Fibroblast of pulmonary artery (primary cell): ENCODE data around the gene HES2.

Experiments used
- DNase-seq: peaks from one replicate; pipeline ENCODE4 v3.0.0-alpha.2; 2010; ENCODE audit warnings: low read depth
- H3K4me3 ChIP-seq: replicated peaks from 2 replicates; pipeline ENCODE4 v1.5.1; 2011; ENCODE audit warnings: low read depth, mild to moderate bottlenecking, control low read depth, low read length, moderate library complexity
- TF ChIP-seq, protein P1 (sequence below): IDR thresholded peaks from 2 replicates; pipeline ENCODE4 v1.5.1; 2011; ENCODE audit warnings: mild to moderate bottlenecking, control low read depth, low read length, inconsistent platforms; ENCODE audit errors: missing control alignments

HES2 gene

DNA sequence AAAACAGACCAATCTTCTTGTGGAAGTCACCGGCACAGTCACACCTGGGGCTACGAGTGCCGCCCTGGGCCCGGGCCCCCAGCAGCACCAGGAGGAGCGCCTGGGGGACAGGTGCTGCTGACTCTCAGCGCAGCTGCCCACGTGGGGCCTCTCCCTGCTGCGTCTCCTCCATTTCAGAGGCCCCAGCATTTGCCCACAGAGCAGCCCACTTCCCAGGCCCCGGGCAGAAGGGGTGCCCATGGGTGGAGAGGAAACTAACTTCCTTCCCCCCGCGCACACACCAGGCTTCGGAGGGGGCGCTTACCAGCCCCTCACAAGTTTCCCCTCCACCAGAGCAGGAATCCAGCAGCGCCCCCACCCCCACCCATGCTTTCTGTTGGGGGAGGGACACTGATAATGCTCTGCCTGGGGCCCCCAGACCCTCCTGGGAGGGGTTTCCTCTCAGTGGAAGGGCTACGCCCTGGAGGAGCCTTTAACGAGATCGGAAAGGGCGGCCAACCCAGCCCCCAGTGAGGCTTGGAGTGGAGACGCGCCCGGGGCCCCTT is 45.8 kb upstream of the HES2 start:
- no peak for DNase-seq
- TF ChIP-seq, protein P1, sequence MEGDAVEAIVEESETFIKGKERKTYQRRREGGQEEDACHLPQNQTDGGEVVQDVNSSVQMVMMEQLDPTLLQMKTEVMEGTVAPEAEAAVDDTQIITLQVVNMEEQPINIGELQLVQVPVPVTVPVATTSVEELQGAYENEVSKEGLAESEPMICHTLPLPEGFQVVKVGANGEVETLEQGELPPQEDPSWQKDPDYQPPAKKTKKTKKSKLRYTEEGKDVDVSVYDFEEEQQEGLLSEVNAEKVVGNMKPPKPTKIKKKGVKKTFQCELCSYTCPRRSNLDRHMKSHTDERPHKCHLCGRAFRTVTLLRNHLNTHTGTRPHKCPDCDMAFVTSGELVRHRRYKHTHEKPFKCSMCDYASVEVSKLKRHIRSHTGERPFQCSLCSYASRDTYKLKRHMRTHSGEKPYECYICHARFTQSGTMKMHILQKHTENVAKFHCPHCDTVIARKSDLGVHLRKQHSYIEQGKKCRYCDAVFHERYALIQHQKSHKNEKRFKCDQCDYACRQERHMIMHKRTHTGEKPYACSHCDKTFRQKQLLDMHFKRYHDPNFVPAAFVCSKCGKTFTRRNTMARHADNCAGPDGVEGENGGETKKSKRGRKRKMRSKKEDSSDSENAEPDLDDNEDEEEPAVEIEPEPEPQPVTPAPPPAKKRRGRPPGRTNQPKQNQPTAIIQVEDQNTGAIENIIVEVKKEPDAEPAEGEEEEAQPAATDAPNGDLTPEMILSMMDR, result no peak
- H3K4me3 ChIP-seq, result no peak overlapping the region

DNA sequence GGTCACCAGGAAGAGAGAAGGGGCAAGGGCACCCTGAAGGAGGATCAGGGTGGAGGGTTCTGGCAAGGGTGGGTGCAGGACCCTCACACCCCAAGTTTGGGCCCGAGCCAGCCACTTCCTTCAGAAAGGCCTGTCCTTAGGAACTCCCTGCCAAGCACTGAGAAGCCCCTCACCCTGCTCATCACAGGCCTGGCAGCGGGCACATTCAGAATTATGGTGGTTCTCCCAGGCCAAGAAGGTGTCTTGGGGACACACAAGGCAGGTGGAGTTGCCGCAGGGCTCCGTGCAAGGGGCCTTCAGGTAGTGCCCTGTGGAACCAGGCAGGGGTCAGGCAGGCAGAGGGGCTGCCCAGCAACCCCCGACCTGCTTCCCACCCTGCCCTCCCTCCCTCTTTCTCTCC is 45.2 kb upstream of the HES2 start:
- TF ChIP-seq, protein P1, result no peak
- no peak overlapping the region for H3K4me3 ChIP-seq
- no peak for DNase-seq

DNA sequence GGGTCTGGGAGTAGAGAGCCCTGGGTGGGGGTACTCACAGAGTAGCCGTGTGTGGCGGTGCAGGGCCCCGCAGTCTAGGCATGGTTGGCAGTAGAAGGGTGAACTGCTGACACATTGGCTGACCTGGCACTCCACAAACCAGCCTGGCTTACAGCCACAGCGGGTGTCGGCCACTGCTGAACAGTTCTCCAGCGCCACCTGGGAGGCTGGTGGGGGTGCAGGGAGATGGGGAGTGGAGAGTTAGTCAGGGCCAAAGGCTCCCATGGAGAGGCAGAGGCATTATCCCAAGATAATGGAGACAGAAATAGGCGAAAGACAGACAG is 44.8 kb upstream of the HES2 start:
- TF ChIP-seq, protein P1, result no peak
- no peak overlapping the region for H3K4me3 ChIP-seq
- DNase-seq, result no peak

DNA sequence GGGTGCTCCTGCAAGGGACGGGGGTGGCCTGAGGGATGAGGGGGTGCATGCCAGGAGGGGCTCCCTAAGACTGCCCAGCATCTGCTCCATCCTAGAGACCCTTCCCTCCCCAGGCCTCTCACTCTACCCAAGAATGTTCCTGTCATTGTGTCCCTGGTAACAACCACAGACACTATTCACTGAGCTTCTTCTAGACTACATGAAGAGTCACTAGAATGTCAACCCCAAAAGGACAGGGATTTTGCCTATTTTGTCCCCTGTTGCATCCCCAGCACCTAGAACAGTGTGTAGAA is 43.3 kb upstream of the HES2 start:
- TF ChIP-seq, protein P1, result no peak
- no peak overlapping the region for H3K4me3 ChIP-seq
- no peak for DNase-seq

DNA sequence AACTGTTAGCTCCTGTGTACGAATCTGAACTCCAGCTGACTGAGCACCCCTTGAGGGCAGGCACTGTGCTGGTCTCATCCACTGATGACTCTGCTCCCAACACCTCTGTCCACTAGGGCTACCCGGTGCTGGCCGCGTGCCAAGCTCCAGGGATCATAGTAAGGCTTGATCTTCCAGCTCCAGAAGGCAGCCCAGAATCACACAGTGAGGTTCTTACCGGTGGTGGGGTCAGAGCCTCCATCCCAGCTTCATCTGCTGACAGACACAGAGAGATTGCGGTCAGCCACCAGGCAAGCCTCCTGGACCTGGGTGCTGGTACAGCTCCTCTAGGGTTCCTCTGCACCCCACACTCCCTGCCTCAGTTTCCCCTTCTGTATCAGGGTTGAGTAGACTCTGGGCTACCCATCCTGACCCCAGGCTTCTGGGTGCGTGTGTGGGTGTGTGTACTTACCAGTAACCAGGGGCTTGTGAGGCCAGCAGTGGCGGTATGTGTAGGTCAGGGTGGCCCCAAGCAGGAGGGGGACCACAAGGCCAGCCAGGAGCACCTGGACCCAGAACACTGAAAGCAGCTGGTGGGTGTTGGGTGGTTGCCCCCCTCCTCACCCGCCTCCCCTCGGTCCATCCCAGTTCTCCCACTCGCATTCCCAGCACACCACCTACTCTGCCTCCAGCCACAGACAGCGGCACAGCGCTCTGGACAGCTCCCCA is 42.8 kb upstream of the HES2 start:
- no peak for DNase-seq
- TF ChIP-seq, protein P1, result no peak
- H3K4me3 ChIP-seq, result no peak overlapping the region

DNA sequence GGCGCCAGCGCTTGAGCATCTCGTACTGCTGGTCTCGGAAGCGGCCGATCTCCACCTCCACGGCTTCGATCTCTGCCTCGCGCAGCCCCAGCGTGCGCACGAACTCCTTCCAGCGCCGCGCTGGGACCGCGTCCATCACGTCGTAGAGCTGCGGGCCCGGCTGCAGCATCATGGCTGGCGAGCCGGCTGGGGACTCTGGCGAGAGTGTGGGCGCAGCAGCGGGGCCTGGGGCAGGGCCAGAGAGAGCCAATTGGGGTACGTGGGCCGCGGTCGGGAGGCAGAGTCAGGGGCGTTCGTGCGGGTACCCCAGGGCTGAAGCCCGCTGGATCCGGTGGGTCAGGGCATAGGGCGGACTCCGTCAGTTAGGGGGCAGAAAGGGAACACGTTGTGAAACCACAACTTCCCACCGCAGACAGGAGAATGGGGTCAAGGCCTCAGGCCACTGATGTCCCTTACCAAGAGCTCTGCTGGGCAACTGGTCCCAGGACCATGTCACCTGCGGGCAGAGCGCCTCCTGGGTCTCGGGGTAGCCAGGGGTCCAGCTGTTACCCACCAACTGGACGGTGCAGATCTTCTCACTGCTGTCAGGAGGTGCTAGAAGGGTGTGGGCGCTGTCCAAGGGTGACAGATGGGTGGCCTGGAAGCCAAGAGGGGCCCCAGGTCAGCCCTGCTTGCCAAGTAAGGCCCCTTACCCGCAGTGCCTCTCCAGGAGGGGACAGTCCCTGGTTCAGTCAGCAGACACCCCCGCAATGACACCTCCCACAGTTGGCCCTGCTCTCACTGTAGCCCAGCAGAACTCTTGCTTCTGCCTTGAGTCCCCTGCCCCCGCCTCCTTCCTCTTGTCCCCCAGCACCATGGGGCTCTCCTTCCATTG is 42.1 kb upstream of the HES2 start:
- no peak for DNase-seq
- H3K4me3 ChIP-seq, result no peak overlapping the region
- TF ChIP-seq, protein P1, result no peak
